ENCODE results near the gene IDH3B.
"Not testable (repeated sequence)": the region's sequence is repeated elsewhere in the genome, so short reads cannot be mapped to it uniquely, and the experiment has no call there.

IDH3B gene

GRCh38 chr20:2694008-2694471 is 30.0 kb upstream of the IDH3B start:
- no peak for DNase-seq

GRCh38 chr20:2693286-2694007 is 29.4 kb upstream of the IDH3B start:
- DNase-seq: no peak

GRCh38 chr20:2692886-2693285 is 28.9 kb upstream of the IDH3B start:
- DNase-seq: no peak

GRCh38 chr20:2692036-2692885 is 28.2 kb upstream of the IDH3B start, which contains the start of gene EBF4:
Gene EBF4 (plus strand): TSS chr20:2692780. CDS start chr20:2693646, 866 bp downstream.
- no peak for DNase-seq

GRCh38 chr20:2691663-2692035 is 27.6 kb upstream of the IDH3B start:
- no peak for DNase-seq

- DNase-seq: no peak
Measured at GRCh38 chr20:2691127-2691526, 27.1 kb upstream of the IDH3B start.

GRCh38 chr20:2690718-2691117 is 26.7 kb upstream of the IDH3B start:
- DNase-seq: no peak

GRCh38 chr20:2690213-2690612 is 26.2 kb upstream of the IDH3B start:
- no peak for DNase-seq

GRCh38 chr20:2688041-2688591 is 24.1 kb upstream of the IDH3B start:
- no peak for DNase-seq

- no peak for DNase-seq
Measured at GRCh38 chr20:2687514-2687913, 23.5 kb upstream of the IDH3B start.

GRCh38 chr20:2684817-2685216 is 20.8 kb upstream of the IDH3B start:
- DNase-seq: not testable (repeated sequence)

- DNase-seq: not testable (repeated sequence)
Measured at GRCh38 chr20:2682040-2682439, 18.0 kb upstream of the IDH3B start.

- DNase-seq: no peak
Measured at GRCh38 chr20:2680046-2680445, 16.0 kb upstream of the IDH3B start.

- DNase-seq: no peak
Measured at GRCh38 chr20:2673453-2673852, 9.4 kb upstream of the IDH3B start.

- DNase-seq: no peak
Measured at GRCh38 chr20:2672446-2672845, 8.4 kb upstream of the IDH3B start.

- no peak for DNase-seq
Measured at GRCh38 chr20:2671977-2672376, 8.0 kb upstream of the IDH3B start.

- DNase-seq: no peak
Measured at GRCh38 chr20:2663364-2663886, 591 bp downstream of the IDH3B start.

GRCh38 chr20:2659547-2659946 is 4.5 kb downstream of the IDH3B start:
- no peak for DNase-seq

GRCh38 chr20:2658414-2659354 is 5.3 kb downstream of the IDH3B start:
- DNase-seq: peak; percentile 60

GRCh38 chr20:2657674-2658073 is 6.3 kb downstream of the IDH3B start:
- no peak for DNase-seq

GRCh38 chr20:2657241-2657640 is 6.8 kb downstream of the IDH3B start:
- no peak for DNase-seq

GRCh38 chr20:2656471-2657117 is 7.4 kb downstream of the IDH3B start:
- DNase-seq: no peak

All from DMS 273 treated with DMSO at 0.1 percent for 48 hours (cell line).